GM18868 (cell line): ENCODE results near the gene HSD17B2.

Source experiments
- ATAC-seq: cut with Tn5 transposase; IDR thresholded peaks from one replicate; pipeline ENCODE4 v1.9.1; 2021; ENCODE audit warnings: mild to moderate bottlenecking, moderate library complexity; ENCODE audit not compliant: unreplicated experiment

The HSD17B2 gene

DNA sequence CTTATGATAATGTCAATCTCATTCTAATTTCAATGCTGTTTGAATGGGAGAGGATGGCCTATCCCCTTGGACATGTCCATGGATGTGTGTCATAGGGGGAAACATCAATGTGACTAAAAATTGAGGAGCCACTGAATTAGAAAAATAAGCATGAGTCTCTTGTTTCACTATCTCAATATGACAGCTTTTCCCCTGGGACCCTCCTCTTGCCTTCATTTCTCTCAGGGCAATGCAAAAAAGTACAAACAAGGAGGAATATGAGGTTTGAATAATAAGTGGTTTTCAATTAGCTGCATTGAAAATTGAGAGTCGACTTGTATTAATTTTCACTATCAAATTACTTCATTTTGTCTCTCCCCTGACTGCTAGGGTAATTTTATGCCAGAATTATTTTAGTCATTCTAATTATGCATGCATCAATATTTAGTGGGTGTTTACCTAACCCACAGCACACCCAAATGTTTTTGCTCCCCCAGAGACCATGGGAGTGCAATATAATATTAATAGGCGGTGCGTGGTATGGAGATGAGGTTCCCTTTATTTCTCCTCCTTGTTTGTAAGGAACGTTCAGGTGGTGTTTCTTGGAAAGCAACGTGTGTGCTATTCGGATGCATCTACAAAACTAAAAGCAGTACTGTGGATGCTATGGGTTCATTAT is 17.0 kb upstream of the HSD17B2 start:
- ATAC-seq, result no peak

DNA sequence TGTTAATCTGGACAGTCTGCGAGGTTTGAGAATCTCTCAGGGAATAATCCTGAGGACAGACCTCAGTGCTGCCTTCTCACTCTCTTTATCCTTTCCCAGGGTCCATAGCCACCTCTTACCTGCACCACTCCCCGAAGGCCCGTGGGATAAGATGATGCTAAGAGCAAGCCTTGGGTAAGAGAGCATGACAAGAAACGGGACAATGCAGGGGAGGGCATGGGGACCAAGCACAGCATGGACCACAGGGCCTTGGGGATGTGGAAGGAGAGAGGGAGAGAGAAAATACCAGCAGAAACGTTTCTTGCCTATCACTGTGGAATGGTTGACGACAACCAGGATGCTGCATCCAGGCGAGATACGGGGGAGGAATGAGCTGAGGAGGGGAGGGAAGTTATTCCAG is 15.5 kb upstream of the HSD17B2 start:
- ATAC-seq, result no peak

GRCh38 chr16:82020051-82020450 is 15.0 kb upstream of the HSD17B2 start:
- no peak for ATAC-seq

DNA sequence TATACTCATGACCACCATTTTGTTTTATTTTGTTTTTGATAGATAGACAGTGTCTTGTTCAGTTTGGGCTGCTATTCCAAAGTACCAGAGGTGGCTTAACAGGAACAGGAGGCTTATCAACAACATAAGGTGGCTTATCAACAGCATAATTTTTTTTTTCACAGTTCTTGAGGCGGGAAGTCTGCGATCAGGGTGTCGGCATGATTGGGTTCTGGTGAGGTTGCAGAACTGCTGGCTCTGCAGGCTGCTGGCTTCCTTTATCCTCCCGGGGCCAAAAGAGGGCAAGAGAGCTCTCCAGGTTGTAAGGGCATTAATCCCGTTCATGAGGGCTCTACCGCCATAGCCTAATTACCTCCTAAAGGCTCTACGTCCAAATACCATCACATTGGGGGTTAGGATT is 11.8 kb upstream of the HSD17B2 start:
- ATAC-seq, result no peak

DNA sequence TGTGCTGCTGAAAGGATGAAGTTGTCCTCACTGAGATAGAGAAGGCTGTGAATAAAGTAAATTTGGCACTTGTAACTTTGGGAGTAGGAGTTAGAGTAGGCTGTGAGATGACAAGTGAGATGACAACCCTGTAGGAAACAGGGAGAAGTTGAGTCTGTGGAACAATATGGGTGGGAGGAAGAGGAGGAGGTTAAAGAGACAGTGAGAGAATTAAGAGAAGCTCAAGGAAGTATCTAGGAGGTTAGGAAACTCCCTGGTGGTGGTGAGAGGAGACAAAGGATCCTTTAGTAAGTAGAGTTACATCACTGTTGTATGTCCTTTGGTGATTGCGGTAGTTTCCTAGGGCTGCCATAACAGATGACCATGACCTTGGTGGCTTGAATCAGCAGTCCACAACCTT is 10.7 kb upstream of the HSD17B2 start:
- no peak for ATAC-seq

DNA sequence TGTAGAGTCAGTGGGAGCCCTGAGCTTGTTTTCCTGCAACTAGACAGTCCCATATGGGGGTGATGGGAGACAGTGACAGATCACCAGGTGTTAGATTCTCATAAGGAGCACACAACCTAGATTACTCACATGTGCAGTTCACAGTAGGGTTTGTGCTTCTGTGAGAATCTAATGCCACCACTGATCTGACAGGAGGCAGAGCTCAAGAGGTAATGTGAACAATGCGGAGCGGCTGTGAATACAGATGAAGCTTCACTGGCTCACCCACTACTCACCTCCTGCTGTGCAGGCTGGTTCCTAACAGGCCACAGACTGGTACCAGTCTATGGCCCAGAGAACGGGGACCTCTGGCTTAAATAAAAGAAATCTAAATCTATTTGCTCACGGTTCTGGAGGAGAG is 10.2 kb upstream of the HSD17B2 start:
- no peak for ATAC-seq

DNA sequence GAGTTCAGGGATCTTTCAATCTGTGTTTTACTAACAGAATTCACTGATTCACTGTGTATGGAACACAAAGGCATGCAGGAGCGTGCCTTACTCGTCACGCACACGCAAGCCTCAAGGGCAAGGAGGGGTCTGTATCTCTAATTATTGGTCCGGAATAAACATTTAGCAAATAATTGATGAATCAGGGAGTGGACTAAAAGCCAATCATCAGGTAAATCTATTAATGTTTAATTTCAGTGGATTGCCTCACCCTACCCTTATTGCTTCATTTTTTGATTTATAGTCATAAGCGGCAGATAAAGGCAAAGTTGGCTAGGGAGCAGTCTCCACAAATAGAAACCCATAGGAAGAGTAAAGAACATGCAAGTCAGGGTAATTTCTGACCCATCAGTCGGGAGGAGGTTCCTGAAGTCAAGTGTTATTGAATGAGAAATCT is 7.4 kb upstream of the HSD17B2 start:
- no peak for ATAC-seq

DNA sequence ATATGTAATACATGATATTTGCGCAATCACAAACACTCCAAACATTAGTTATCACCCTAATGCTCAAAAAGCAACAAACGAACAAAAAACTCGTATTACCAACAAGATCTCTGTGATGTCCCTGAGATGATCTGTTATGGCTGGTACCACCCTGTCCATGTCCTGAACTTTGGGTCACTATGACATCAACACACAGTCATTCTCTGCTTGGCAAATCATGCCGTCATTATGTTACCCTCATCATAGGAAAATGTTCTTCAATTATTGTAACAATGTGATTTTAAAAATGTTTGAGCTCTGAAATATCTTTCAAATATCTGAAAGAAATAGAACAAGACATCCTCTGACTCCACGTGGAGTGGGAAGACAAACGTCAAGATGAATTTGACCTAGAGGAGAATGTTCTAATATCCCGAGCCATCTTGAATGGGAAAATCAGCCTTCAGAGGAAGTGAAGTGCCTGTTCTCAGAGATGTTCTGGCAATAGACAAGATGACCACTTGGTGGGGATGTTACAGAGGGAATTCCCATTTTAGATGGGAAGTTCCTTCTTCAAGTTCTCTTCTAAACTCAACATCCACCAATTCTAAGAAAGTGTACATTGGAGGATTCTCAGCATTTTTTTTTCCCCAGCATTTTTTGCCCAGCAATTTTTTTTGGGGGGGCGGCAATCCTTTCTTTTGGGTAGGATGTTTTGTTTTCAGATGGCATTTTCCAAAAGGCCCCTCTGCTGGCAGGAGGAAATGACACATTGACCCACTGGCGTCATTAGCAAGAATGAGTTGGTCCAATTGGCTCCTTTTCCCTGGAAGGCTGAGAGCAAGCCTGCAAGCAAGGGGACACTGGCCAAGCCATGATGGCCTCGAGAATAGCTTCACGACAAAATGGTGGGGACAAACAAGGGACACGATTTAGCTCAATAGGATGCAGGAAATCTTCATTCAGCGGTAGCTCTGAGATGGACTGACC is 3.7 kb upstream of the HSD17B2 start:
- no peak for ATAC-seq

- ATAC-seq, result no peak
These were observed 2.0 kb upstream of the HSD17B2 start for GRCh38 chr16:82033006-82033405.

- no peak for ATAC-seq
These were observed 1.3 kb upstream of the HSD17B2 start for GRCh38 chr16:82033683-82034300.

- no peak for ATAC-seq
These were observed 2.2 kb downstream of the HSD17B2 start for GRCh38 chr16:82037251-82037650.

DNA sequence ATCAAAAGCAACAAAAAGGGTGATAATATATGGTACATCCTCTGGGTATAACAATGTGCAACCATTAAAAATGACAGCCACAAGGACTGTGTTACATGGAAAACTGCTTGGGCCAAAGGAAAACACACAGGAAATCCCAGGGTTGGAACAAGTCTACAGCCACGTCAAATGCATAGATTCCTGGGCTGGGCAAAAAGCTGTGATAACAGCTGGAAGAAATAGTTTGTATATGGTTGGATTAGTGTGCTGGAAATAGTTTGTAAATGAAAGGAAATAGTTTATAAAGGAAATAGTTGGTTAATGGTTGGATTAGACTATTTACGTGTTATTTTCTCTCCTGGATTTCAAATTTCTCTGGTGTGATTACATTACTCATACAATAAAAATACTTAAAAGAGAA is 2.6 kb downstream of the HSD17B2 start:
- ATAC-seq, result no peak

DNA sequence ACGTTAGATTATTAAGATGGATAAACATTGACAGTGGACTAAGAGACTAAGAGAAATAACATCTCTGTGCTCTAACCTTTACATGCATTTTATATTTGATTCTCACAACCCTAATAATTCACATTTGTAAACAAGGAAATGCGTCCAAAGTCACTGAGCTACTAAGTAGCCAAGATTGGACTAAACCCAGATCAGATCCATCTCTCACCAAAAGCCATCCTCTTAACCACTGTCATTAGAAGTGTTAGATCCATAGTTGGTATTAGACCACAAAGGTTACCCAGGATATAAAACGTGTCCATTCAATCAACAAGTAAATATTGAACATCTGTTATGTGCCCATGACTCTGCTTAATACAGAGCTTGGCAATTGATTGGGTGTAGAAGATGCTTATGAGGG is 5.2 kb downstream of the HSD17B2 start:
- no peak for ATAC-seq

- ATAC-seq, result no peak
These were observed 6.5 kb downstream of the HSD17B2 start for GRCh38 chr16:82041542-82041941.

DNA sequence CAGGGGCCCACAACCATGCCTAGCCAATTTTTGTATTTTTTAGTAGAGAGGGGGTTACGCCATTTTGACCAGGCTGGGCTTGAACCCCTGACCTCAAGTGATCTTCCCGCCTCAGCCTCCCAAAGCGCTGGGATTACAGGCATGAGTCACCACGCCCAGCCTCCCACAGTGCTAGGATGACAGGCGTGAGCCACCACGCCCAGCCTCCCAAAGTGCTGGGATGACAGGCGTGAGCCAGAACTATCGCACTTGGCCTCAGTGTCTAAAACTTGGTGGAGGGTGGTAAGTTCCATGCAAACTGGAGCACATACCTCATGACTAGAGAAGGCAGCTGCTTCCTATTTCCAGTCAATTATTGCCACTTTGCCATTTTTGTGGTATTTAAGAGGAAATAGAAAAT is 7.1 kb downstream of the HSD17B2 start:
- no peak for ATAC-seq

- no peak for ATAC-seq
These were observed 7.8 kb downstream of the HSD17B2 start for GRCh38 chr16:82042846-82043245.

DNA sequence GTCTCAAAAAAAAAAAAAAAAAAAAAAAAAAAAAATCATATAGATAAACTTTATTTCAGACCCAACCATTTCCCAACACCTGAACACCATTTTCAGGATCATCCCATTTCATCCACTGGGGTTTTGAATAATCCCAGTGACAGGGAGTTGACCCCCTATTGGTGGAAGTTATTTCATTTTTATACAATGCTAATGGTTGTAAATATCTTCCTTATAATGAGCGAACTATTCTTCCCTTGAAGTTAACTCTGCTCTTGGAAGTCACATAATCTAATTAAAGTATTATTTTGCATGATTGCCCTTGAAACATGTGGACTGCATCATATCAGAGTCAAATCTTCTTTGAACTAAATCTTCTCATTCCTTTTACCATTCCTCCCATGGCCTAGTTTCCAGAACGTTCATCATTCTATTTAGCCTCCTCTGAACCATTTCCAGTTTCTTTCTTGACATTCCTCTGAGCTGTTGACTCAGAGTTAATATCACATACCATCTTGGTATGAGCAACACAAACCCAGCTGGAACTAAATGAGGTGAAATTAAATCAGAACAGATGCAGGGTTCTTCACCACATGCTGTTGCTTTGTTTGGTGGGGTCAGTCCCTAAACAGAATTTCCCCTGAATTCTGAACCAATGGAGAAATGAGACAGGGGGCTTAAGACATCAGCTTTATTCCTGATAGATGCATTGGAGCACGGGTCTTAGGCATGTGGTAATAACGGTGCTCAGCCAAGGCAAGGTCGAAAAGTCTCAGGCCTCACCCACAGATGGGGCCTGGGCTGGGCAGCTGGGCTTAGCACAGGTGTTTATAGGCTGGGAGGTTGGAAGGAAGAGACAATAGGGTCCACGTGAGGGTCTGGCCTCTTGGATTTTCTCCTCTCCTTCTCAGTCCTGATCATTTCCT is 8.9 kb downstream of the HSD17B2 start:
- no peak for ATAC-seq

- ATAC-seq, result no peak
These were observed 9.5 kb downstream of the HSD17B2 start for GRCh38 chr16:82044585-82044911.

DNA sequence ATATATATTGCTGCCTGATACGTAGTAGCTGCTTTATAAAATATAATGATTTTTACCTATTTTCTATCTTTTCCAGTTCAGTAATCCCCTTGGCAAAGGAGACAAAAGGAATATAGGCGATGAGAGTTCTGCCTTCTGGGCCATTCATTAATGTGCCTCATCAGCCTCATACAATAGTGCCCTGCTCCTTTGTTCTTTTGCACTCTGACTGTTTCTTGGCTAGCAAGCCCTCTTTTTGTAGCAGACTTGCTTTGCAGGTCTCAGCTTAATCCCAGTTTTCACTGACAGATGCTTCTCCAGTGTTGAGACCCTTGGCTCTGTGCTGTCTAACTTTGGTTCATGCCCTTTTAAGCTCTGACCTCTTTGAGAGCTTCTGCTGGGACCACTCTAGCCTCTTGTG is 10.4 kb downstream of the HSD17B2 start:
- ATAC-seq, result no peak

- no peak for ATAC-seq
These were observed 11.5 kb downstream of the HSD17B2 start for GRCh38 chr16:82046541-82046940.

- ATAC-seq, result no peak
These were observed 11.9 kb downstream of the HSD17B2 start for GRCh38 chr16:82046941-82047340.
